ENCODE results near the gene TMF1. TPM values are rescaled to one million over a fixed set of nuclear protein-coding genes. Genes with fewer than 3 reads are reported as not detected.

Gene TMF1
- total RNA-seq, 1 donor from 2014 or later = 20.9 TPM

- no peak for DNase-seq (ENCODE audit: low read depth in 2 of 2)
Measured at GRCh38 chr3:68977486-68978167, 74.5 kb downstream of the TMF1 start.

GRCh38 chr3:68974711-68975110 is 77.4 kb downstream of the TMF1 start:
- no peak for DNase-seq (ENCODE audit: low read depth in 2 of 2)

GRCh38 chr3:68973639-68974038 is 78.5 kb downstream of the TMF1 start:
- no peak for DNase-seq (ENCODE audit: low read depth in 2 of 2)

GRCh38 chr3:68972358-68972979 is 79.7 kb downstream of the TMF1 start:
- DNase-seq (ENCODE audit: low read depth in 2 of 2) = peak; percentile 45 to 73

Other genes starting within 250 kb of the TMF1 start
- gene TAFA4, start 119.8 kb downstream of the TMF1 start, total RNA-seq = not detected in 2 replicates
- gene EOGT, start 38.6 kb downstream of the TMF1 start, total RNA-seq = 38.6 and 41.3 TPM in 2 replicates
- 55.8 and 59.2 TPM in 2 replicates for gene UBA3, start 28.0 kb upstream of the TMF1 start, total RNA-seq
- gene ARL6IP5, start 32.6 kb upstream of the TMF1 start, total RNA-seq = 65.5 and 77.4 TPM in 2 replicates
- gene LMOD3, start 70.3 kb upstream of the TMF1 start, total RNA-seq = not detected in 2 replicates